Mononuclear cell (primary cell): Measurements from ENCODE around the gene TGFBR3. TPM values are rescaled to one million over a fixed set of nuclear protein-coding genes. Genes with fewer than 3 reads are reported as not detected.

Experiments used
- H3K27me3 ChIP-seq: 2 replicates; pipeline ENCODE4 v1.6.0; 2011; ENCODE audit warnings: low read length, control low read depth; ENCODE audit not compliant: insufficient read depth
- H3K4me1 ChIP-seq: 2 replicates; pipeline ENCODE4 v1.5.1; 2011; ENCODE audit warnings: mild to moderate bottlenecking, low read length, control low read depth; ENCODE audit not compliant: insufficient read depth
- H3K4me3 ChIP-seq: 2 replicates; pipeline ENCODE4 v1.5.1; 2011; ENCODE audit warnings: mild to moderate bottlenecking, low read length, moderate library complexity
- H3K9me3 ChIP-seq: 2 replicates; pipeline ENCODE4 v1.5.1; 2011; ENCODE audit warnings: low read depth, mild to moderate bottlenecking, control low read depth, low read length
- total RNA-seq: library from RNA; depleted of rRNA; stranded (reverse); fragments of >200 nt; gene quantifications from one replicate; pipeline ENCODE4 v1.2.3, GENCODE V29; 2012

Gene TGFBR3
- total RNA-seq, 1 donor = 40.8 TPM

DNA sequence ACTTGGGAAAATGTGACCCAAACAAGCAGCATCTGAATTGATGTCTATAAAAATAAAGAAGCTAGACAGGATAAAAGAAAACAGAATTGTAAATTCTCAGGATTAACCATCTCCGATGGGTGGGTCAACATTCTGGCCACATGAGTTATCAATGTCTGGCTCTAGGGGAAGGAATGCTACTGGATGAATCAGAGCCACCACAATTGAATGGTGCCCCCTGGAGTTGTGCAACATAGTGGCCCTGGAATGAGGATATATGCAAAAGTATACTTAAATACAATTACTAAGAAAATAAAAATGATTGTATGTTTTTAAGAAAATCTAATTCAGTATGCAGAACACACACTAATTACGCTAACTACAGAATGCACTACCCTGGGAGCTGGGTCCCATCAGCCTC, 185.6 kb downstream of the TGFBR3 start:
- H3K4me3 ChIP-seq = no peak overlapping the region
- H3K4me1 ChIP-seq = peaks cover 13% of the 10 kb centered on the region
- no peaks in the 10 kb centered on the region for H3K27me3 ChIP-seq
- no peaks in the 10 kb centered on the region for H3K9me3 ChIP-seq

DNA sequence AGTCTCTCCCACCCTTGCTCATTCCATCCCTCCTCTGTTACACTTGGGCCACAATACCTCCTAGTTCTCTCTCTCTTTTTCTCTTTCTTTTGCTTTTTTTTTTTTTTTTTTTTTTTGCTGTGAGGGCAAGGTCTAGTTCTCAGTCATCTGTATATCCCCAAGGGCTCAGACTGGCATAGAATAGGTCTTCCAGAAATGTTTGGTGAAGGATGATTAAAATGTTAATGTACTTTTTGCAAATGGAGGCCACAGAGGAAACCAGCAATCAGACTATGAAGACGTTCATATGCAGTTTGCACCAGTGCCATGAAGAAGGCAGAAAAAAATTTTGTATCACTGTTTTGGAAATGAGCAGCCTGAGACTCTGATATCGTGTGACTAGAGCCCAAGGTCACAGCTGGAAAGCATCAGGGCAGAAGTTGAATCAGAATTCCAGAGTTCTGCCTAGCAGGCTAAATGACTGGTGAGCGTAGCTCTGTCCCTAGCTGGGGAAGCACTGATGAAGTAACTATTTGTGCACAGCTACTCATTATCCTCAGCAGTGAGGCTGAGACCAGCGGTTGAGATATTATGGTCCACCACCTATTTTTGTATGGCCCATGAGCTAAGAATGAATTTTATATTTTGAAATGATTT, 186.5 kb downstream of the TGFBR3 start:
- H3K9me3 ChIP-seq = no peaks in the 10 kb centered on the region
- H3K4me3 ChIP-seq = no peak overlapping the region
- peaks cover 13% of the 10 kb centered on the region for H3K4me1 ChIP-seq
- no peaks in the 10 kb centered on the region for H3K27me3 ChIP-seq

DNA sequence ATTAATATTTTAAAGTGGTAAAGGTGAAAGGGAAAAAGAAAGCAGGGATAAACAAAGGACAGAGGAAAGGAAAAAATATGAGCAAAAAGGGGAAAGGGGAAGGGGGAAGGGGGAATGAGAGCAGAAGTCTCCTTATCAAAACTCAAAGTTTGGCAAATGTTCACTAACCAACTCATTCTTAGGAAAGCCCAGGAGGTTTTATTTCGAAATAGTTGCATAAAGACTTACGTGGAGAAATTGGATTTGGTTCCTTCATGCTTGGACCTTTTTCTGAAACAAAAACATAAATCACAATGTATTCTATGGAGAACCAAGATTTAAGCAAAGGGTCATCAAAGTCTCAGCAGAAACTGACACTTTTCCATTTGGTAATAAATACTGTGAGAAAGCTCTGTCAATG, 188.1 kb downstream of the TGFBR3 start:
- Histone ChIP-seq H3K4me1 (peaks cover 13% of the 10 kb centered on the region), H3K4me3 (no peak overlapping the region), H3K9me3 (no peaks in the 10 kb centered on the region), H3K27me3 (no peaks in the 10 kb centered on the region)

DNA sequence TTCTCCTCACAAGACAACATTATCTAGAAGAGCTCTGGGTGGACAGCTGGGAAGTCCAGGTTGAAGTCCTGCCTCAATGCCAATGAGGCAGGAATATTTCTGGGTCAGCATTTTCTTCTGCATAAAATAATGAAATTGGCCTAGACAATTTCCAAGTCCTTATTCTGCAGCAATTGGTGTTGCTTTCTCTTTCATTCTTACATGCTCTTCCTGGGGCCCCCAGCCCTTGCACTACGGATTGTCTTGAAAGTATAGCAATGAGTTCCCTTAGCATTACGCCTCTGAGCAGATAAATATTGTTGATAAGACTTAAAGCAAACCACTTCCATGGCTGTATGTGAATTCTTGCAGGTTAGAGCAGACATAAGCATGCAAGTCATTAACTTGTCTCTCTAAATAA, 188.5 kb downstream of the TGFBR3 start:
- Histone ChIP-seq H3K4me3 (no peak overlapping the region), H3K4me1 (peaks cover 13% of the 10 kb centered on the region), H3K27me3 (no peaks in the 10 kb centered on the region), H3K9me3 (no peaks in the 10 kb centered on the region)

DNA sequence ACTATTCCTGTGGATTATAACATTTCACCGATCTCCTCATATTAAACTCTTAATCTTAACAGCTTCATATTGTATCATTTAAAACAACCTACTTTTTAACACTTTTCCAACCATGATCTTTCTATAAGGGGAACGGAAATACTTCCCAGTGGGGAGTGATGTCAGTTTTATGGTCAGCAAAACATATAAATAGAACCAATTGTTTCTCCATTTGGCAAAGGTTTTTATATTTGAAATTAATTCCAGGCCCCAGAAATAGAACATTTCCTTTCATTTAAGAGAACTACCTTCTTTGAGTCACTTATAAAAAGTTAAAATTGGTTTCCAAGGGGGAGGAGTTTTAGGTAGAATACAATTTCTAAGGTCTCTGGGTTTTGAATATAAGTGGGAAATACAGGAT, 189.6 kb downstream of the TGFBR3 start:
- no peak overlapping the region for H3K4me3 ChIP-seq
- H3K9me3 ChIP-seq = no peaks in the 10 kb centered on the region
- H3K4me1 ChIP-seq = peaks cover 13% of the 10 kb centered on the region
- H3K27me3 ChIP-seq = no peaks in the 10 kb centered on the region

DNA sequence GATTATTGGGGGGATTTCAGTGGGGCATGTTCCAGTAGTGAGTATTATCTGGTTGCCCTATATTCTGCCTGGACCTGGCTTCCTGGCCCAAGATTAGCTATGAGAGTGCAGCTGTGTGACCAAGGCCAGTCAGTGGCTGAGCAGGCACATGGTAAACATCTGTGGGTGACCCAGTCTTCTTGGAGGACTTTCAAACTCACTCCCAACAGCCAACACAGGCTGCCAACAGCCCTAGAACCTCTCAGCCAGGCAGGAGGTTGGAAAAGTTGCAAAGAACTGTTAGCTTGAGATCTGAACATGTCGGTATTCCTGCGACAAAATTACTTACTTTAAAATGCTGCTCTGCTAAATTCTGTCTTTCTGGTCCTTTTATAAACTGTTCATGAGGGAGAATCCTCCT, 192.4 kb downstream of the TGFBR3 start:
- Histone ChIP-seq H3K4me3 (no peak overlapping the region), H3K4me1 (peaks cover 13% of the 10 kb centered on the region), H3K9me3 (no peaks in the 10 kb centered on the region), H3K27me3 (no peaks in the 10 kb centered on the region)

DNA sequence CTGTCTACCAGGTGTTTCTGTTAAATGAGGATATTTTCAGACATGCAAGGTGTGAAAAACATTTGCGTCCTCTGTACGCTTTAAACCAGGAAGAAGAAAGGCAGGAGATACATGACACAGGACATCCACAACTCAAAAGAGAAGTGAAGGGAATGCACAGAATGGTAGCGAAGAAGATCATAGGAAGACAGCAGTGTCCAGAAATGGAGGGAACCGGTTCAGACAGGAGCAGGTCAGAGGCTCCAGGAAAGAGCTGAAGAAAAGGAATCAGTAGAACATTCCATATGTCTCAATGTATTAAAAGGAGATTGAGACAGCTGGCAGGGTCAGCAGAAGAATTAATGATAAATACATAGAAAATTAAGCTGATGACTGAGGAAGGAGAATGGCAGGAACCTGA, 194.4 kb downstream of the TGFBR3 start:
- no peaks in the 10 kb centered on the region for H3K9me3 ChIP-seq
- H3K27me3 ChIP-seq = no peaks in the 10 kb centered on the region
- no peak overlapping the region for H3K4me3 ChIP-seq
- H3K4me1 ChIP-seq = no peaks in the 10 kb centered on the region

DNA sequence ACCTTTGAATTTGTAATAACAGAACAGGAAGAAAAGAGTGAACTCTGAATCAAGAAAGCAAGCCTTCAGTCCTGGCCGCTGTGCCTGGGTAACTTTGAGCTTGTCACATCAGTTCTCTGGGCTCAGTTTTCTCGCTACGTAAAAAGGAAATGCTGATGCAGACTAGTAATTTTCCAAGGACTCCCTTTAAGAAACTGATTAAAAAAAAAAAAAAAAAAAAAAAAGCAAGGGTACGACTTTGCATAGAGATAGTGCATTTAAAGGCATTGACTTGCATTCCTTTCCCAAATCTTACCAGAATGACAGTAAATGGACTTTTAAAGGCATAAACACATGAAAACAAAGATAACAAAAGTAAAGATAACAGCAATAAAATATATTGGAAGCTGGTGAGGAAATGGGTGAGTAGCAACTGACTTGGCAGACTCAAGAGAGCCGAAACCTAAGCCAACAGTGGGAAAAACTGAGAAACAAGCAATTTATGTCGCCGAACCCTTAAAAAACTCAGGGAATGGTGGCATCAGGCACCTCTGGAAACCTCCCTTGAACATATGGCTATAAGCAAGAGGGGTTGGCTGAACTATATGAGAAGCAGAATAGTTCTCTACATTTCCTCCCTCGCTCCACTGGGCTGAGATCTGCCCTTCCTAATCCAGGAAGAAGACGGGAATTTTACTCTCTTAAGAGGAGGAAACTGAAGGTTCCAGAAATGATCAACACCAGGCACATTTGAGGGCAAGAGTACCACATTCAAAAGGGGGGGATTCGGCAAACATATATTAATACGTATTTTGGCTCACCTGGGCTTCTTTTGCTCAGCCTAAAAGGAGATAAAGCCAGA, 196.1 kb downstream of the TGFBR3 start:
- Histone ChIP-seq H3K27me3 (no peaks in the 10 kb centered on the region), H3K9me3 (no peaks in the 10 kb centered on the region), H3K4me1 (peaks cover 11% of the 10 kb centered on the region), H3K4me3 (no peak overlapping the region)

DNA sequence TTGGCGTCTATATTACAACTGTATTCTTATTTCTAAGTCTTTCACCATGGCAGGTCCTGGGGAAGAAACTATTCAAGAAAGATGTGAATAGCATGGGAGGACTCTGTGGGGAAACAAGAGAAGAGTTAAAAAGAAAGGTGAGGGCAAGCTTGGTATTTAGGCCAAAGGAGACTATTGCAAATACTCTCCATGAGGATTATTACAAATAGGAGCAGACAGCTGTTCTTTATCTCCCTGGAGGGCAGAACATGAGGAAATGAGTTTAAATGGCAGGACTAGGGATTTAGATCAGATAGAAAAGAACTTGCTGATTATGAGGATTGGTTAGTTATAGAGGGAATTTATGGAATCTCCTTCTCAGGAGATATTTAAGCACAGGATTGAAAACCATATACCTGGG, 198.5 kb downstream of the TGFBR3 start:
- Histone ChIP-seq H3K4me1 (peaks cover 21% of the 10 kb centered on the region), H3K9me3 (no peaks in the 10 kb centered on the region), H3K27me3 (no peaks in the 10 kb centered on the region), H3K4me3 (no peak overlapping the region)

DNA sequence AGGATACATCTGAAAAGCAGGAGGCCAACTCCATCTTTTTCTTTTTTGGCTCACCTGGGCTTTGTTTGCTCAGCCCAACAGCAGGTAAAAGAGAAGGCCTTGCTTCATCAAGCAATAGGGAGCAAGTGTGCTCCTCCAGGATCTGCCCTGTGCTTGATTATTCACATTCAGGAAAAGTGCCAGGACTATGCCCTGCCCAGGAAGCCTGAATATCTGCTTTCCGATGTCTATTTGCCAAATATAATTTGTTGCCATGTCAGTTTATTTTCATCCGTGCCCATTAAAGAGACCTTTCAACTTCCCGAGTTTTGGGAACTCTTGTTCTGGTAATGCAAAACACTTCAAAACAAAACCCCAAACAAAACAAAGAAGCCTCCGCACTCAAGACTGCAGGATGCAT, 200.0 kb downstream of the TGFBR3 start:
- peaks cover 21% of the 10 kb centered on the region for H3K4me1 ChIP-seq
- no peaks in the 10 kb centered on the region for H3K9me3 ChIP-seq
- no peaks in the 10 kb centered on the region for H3K27me3 ChIP-seq
- H3K4me3 ChIP-seq = no peak overlapping the region

DNA sequence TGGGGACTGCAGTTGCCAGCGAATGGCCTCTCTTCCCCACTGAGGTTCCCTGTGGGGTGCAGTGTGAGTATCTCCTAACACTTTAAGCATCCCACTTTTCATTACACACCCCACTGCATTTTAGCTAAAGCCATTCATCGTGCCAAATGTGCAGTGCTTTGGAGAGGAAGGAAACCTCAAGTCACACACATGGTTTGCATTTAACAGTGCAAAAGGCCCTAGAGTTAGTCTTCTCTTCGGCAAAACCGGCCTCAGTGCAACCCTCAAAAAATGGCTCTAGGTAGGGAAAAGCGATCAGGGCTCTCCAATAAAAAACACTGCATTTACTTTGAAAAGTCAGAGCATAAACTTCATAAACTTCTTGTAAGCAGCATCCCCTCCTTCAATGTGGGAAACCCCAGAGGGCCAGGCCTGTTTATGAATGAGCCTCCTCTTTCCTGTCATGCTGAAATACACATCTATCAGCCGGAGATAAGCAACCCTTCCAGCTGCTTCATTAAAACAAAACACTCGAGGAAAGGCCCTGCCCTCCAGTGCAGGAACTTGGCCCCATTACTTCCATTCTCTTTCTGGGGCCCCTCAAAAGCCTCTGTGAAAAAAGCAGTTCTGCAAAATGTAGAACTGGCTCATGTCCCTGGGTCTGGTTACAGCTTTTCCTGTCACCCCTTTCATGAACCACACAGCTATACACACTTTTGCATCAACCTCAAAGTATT, 201.3 kb downstream of the TGFBR3 start:
- H3K4me3 ChIP-seq = no peak overlapping the region
- H3K27me3 ChIP-seq = no peaks in the 10 kb centered on the region
- H3K4me1 ChIP-seq = peaks cover 21% of the 10 kb centered on the region
- no peaks in the 10 kb centered on the region for H3K9me3 ChIP-seq

DNA sequence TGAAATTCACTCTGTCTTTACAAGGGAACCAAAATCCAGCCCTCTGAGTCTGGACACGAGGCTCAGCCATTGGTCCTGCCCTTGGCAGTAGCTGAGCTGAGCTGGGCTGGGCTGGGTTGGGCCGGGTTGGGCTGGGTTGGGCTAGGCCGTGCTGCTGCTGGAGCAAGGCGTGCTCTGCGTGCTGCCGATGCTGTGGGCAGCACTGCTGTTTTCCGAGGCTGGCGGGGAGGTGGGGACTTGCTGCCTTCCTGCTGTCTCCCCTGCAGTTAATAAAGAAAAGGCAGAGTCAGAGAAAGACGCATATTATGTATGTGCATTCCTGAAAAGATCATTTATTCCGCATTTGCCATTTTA, 202.4 kb downstream of the TGFBR3 start:
- no peaks in the 10 kb centered on the region for H3K9me3 ChIP-seq
- no peak overlapping the region for H3K4me3 ChIP-seq
- peaks cover 21% of the 10 kb centered on the region for H3K4me1 ChIP-seq
- no peaks in the 10 kb centered on the region for H3K27me3 ChIP-seq

DNA sequence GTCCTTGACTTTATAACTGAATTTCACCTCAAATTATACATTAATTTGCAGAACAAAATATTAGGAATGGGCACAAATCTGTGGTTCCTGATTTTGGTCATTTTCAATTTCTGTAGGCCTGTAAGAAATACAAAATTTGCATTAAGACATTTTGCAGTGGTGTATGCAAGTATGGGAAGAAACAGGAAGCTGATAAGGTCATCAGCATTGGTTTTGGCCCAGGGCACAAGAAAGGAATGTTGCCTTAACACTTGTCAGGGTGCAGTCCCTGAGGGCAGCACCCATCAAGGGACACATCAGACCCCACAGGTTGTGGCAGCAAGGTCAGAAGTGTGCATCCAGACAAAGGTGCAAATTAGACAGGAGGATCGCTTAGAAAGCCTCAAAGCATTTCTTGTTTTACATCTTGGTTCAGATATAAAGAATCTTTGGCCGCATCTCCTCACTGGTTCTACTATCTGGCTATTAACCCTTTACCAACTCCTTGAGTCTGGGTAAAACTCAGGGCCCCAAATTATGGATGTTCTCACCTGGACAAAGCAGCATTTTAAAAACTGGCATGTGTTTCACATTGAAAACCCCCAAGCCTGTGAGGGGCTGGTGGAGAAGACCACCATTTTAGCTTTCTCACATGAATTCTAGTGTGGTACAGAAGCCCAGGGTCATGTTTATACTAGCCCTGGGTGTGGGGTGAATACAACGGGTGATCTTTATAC, 202.9 kb downstream of the TGFBR3 start:
- peaks cover 21% of the 10 kb centered on the region for H3K4me1 ChIP-seq
- H3K4me3 ChIP-seq = no peak overlapping the region
- no peaks in the 10 kb centered on the region for H3K27me3 ChIP-seq
- H3K9me3 ChIP-seq = no peaks in the 10 kb centered on the region

DNA sequence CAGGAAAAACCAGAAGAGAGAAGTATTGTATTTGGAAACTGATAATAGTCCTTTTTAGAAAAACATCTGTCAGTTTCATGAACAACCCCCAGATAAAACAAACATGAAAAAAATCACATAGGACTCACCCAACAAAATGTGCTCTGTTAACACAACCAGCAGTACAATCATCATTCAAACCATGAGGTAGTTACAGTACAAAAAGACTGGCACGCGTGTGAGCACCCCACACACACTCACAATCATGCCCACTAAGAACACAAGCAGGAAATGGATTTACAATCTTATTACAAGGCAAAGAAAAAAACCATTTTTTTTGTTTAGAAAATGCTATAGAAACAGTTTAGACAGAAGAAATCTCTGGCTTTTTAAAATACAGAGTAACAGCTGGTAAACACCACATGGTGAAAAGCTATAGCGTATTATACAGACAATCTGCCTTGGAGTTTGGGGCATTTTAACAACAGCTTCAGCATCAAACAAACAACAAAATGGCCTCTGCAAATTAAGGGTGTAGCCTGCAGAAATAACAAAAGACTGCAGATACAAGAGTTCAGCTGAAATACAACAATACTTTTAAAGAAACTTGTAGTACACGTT, 205.3 kb downstream of the TGFBR3 start:
- H3K27me3 ChIP-seq = no peaks in the 10 kb centered on the region
- no peak overlapping the region for H3K4me3 ChIP-seq
- no peaks in the 10 kb centered on the region for H3K9me3 ChIP-seq
- peaks cover 17% of the 10 kb centered on the region for H3K4me1 ChIP-seq

DNA sequence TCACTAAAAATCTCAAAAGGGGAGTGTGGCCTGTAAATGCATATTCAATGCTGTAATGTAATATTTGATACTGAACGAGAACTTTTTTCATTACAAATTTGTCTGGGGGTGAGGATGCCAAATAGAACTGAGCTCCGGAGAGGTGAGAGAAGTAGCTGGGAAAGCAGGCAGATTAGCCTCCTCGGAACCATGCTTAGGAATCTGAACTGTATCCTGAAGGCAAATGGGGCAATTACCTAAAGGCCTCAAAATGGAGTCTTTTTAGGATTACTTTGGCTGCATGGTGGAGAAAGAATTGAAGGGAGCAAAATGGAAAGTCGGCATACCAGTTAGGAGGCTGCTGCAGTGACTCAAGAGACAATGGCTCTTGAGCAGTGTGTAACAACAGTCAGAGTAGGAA, 206.5 kb downstream of the TGFBR3 start:
- Histone ChIP-seq H3K27me3 (no peaks in the 10 kb centered on the region), H3K4me1 (peaks cover 6% of the 10 kb centered on the region), H3K9me3 (no peaks in the 10 kb centered on the region), H3K4me3 (no peak overlapping the region)
